ENCODE results near the gene ADGRV1.
"Not testable (repeated sequence)": the region's sequence is repeated elsewhere in the genome, so short reads cannot be mapped to it uniquely, and the experiment has no call there.

Gene ADGRV1

GRCh38 chr5:91020065-91020800 is 461.6 kb downstream of the ADGRV1 start:
- DNase-seq (ENCODE audit: low read depth in 3 of 3, low spot score in 1 of 3), result no peak

GRCh38 chr5:91022518-91022917 is 463.9 kb downstream of the ADGRV1 start:
- no peak for DNase-seq (ENCODE audit: low read depth in 3 of 3, low spot score in 1 of 3)

GRCh38 chr5:91024206-91024605 is 465.6 kb downstream of the ADGRV1 start:
- DNase-seq (ENCODE audit: low read depth in 3 of 3, low spot score in 1 of 3), result no peak

- no peak for DNase-seq (ENCODE audit: low read depth in 3 of 3, low spot score in 1 of 3)
Measured at GRCh38 chr5:91024727-91025126, 466.1 kb downstream of the ADGRV1 start.

- no peak for DNase-seq (ENCODE audit: low read depth in 3 of 3, low spot score in 1 of 3)
Measured at GRCh38 chr5:91025449-91025848, 466.9 kb downstream of the ADGRV1 start.

- no peak for DNase-seq (ENCODE audit: low read depth in 3 of 3, low spot score in 1 of 3)
Measured at GRCh38 chr5:91025956-91026355, 467.4 kb downstream of the ADGRV1 start.

- no peak for DNase-seq (ENCODE audit: low read depth in 3 of 3, low spot score in 1 of 3)
Measured at GRCh38 chr5:91026466-91026865, 467.9 kb downstream of the ADGRV1 start.

- no peak for DNase-seq (ENCODE audit: low read depth in 3 of 3, low spot score in 1 of 3)
Measured at GRCh38 chr5:91027405-91028139, 469.0 kb downstream of the ADGRV1 start.

GRCh38 chr5:91028499-91028956 is 469.9 kb downstream of the ADGRV1 start:
- no peak for DNase-seq (ENCODE audit: low read depth in 3 of 3, low spot score in 1 of 3)

- DNase-seq (ENCODE audit: low read depth in 3 of 3, low spot score in 1 of 3), result no peak
Measured at GRCh38 chr5:91030521-91031401, 472.2 kb downstream of the ADGRV1 start.

- no peak for DNase-seq (ENCODE audit: low read depth in 3 of 3, low spot score in 1 of 3)
Measured at GRCh38 chr5:91031402-91031752, 472.8 kb downstream of the ADGRV1 start.

GRCh38 chr5:91032125-91032524 is 473.5 kb downstream of the ADGRV1 start:
- DNase-seq (ENCODE audit: low read depth in 3 of 3, low spot score in 1 of 3), result no peak

- no peak for DNase-seq (ENCODE audit: low read depth in 3 of 3, low spot score in 1 of 3)
Measured at GRCh38 chr5:91033370-91033769, 474.8 kb downstream of the ADGRV1 start.

GRCh38 chr5:91038180-91038808 is 479.7 kb downstream of the ADGRV1 start:
- no peak for DNase-seq (ENCODE audit: low read depth in 3 of 3, low spot score in 1 of 3)

GRCh38 chr5:91041132-91041531 is 482.5 kb downstream of the ADGRV1 start:
- DNase-seq (ENCODE audit: low read depth in 3 of 3, low spot score in 1 of 3), result not testable (repeated sequence)

GRCh38 chr5:91042247-91042935 is 483.8 kb downstream of the ADGRV1 start:
- no peak for DNase-seq (ENCODE audit: low read depth in 3 of 3, low spot score in 1 of 3)

- DNase-seq (ENCODE audit: low read depth in 3 of 3, low spot score in 1 of 3), result no peak
Measured at GRCh38 chr5:91042936-91043255, 484.3 kb downstream of the ADGRV1 start.

- DNase-seq (ENCODE audit: low read depth in 3 of 3, low spot score in 1 of 3), result no peak
Measured at GRCh38 chr5:91048073-91048472, 489.5 kb downstream of the ADGRV1 start.

- no peak for DNase-seq (ENCODE audit: low read depth in 3 of 3, low spot score in 1 of 3)
Measured at GRCh38 chr5:91049112-91049511, 490.5 kb downstream of the ADGRV1 start.

GRCh38 chr5:91049800-91050199 is 491.2 kb downstream of the ADGRV1 start:
- no peak for DNase-seq (ENCODE audit: low read depth in 3 of 3, low spot score in 1 of 3)

GRCh38 chr5:91052411-91052810 is 493.8 kb downstream of the ADGRV1 start:
- DNase-seq (ENCODE audit: low read depth in 3 of 3, low spot score in 1 of 3), result not testable (repeated sequence)
